Neuronal stem cell (in vitro differentiated cells): ENCODE data around the gene TMEM176B.

Experiments
- DNase-seq: peaks from one replicate; pipeline ENCODE4 v3.0.0-alpha.2; 2013; ENCODE audit warnings: low spot score
- H2AFZ ChIP-seq: one replicate; pipeline ENCODE4 v1.6.1; 2013; ENCODE audit warnings: mild to moderate bottlenecking, low read length, inconsistent platforms
- H2AK5ac ChIP-seq: 2 replicates; pipeline ENCODE4 v1.6.1; 2013; ENCODE audit warnings: low read depth, mild to moderate bottlenecking, inconsistent platforms, low read length, moderate library complexity, mixed read lengths
- H2BK120ac ChIP-seq: 2 replicates; pipeline ENCODE4 v1.6.1; 2013; ENCODE audit warnings: low read depth, mild to moderate bottlenecking, inconsistent platforms, low read length, moderate library complexity, mixed read lengths
- H2BK12ac ChIP-seq: one replicate; pipeline ENCODE4 v1.6.1; 2013; ENCODE audit warnings: low read length, inconsistent platforms
- H2BK15ac ChIP-seq: 2 replicates; pipeline ENCODE4 v1.6.1; 2013; ENCODE audit warnings: mild to moderate bottlenecking, low read length, inconsistent platforms, mixed read lengths
- H2BK5ac ChIP-seq: one replicate; pipeline ENCODE4 v1.6.1; 2013; ENCODE audit warnings: inconsistent platforms, mild to moderate bottlenecking, low read length, moderate library complexity
- H3K14ac ChIP-seq: one replicate; pipeline ENCODE4 v1.6.1; 2013; ENCODE audit warnings: low read length, inconsistent platforms
- H3K18ac ChIP-seq: 2 replicates; pipeline ENCODE4 v1.6.1; 2013; ENCODE audit warnings: low read length, inconsistent platforms
- H3K23ac ChIP-seq: 2 replicates; pipeline ENCODE4 v1.6.1; 2013; ENCODE audit warnings: low read depth, mild to moderate bottlenecking, mixed read lengths, low read length, inconsistent platforms; ENCODE audit not compliant: poor library complexity
- H3K27ac ChIP-seq: replicated peaks from 3 replicates; pipeline ENCODE4 v1.5.1; 2013; ENCODE audit warnings: low read length, inconsistent platforms
- H3K27me3 ChIP-seq, 3 experiments: 2 replicates each; pipeline ENCODE4 v1.6.1; 2013; ENCODE audit warnings: low read length in 3 of 3, mild to moderate bottlenecking in 2 of 3, inconsistent platforms in 1 of 3, low read depth in 1 of 3, mixed read lengths in 1 of 3, moderate library complexity in 1 of 3; ENCODE audit not compliant: control insufficient read depth in 3 of 3, insufficient read depth in 3 of 3
- H3K36me3 ChIP-seq, 2 donors: replicated peaks in 1 of 2; 2 replicates each; pipeline ENCODE4 v1.6.1; 2013; ENCODE audit warnings: low read length in 2 of 2; ENCODE audit not compliant: control insufficient read depth in 2 of 2, insufficient read depth in 2 of 2
- H3K4ac ChIP-seq: 2 replicates; pipeline ENCODE4 v1.6.1; 2013; ENCODE audit warnings: inconsistent platforms, mild to moderate bottlenecking, low read length, moderate library complexity
- H3K4me1 ChIP-seq, 2 donors: 1 replicate in 1 of 2; 2 replicates in 1 of 2; pipeline ENCODE4 v1.6.1; 2013; ENCODE audit warnings: low read length in 2 of 2, low read depth in 1 of 2; ENCODE audit not compliant: control insufficient read depth in 2 of 2, insufficient read depth in 1 of 2
- H3K4me2 ChIP-seq: one replicate; pipeline ENCODE4 v1.6.1; 2013; ENCODE audit warnings: mild to moderate bottlenecking, low read length, inconsistent platforms; ENCODE audit not compliant: insufficient read depth, poor library complexity, severe bottlenecking
- H3K4me3 ChIP-seq, 2 donors: 2 replicates each; pipeline ENCODE4 v1.5.1; 2013; ENCODE audit warnings: low read length in 2 of 2, mild to moderate bottlenecking in 2 of 2, inconsistent platforms in 1 of 2, moderate library complexity in 1 of 2
- H3K79me1 ChIP-seq: one replicate; pipeline ENCODE4 v1.6.1; 2013; ENCODE audit warnings: low read depth, mild to moderate bottlenecking, inconsistent platforms, low read length, moderate library complexity
- H3K9ac ChIP-seq: one replicate; pipeline ENCODE4 v1.6.1; 2013; ENCODE audit warnings: mild to moderate bottlenecking, low read depth, low read length, inconsistent platforms; ENCODE audit not compliant: poor library complexity
- H3K9me3 ChIP-seq, 2 donors: replicated peaks in 1 of 2; 2 replicates each; pipeline versions ENCODE3 to v1.6.1; 2013; ENCODE audit warnings: low read length in 2 of 2, mild to moderate bottlenecking in 2 of 2, inconsistent platforms in 1 of 2, low read depth in 1 of 2, mixed read lengths in 1 of 2, moderate library complexity in 1 of 2; ENCODE audit not compliant: control insufficient read depth in 2 of 2, insufficient read depth in 1 of 2
- H4K8ac ChIP-seq: one replicate; pipeline ENCODE4 v1.6.1; 2013; ENCODE audit warnings: low read depth, mild to moderate bottlenecking, inconsistent platforms, low read length, moderate library complexity
- H4K91ac ChIP-seq: one replicate; pipeline ENCODE4 v1.6.1; 2013; ENCODE audit warnings: low read length, low read depth, mild to moderate bottlenecking, inconsistent platforms; ENCODE audit not compliant: poor library complexity
- WGBS, 2 donors: extraction: QIAGEN DNeasy Blood & Tissue Kit; methylation state at CpG; one replicate each; pipeline ENCODE4 v1.1.7; 2013; ENCODE audit warnings: missing lambda C conversion rate in 2 of 2, mixed read lengths in 1 of 2; ENCODE audit not compliant: insufficient read length in 2 of 2, insufficient replicate concordance in 1 of 2; ENCODE audit errors: extremely low coverage in 2 of 2; 5-methylcytosine and 5-hydroxymethylcytosine counted together

The TMEM176B gene

GRCh38 chr7:150751702-150752101, 48.5 kb downstream of the TMEM176B start:
- Histone ChIP-seq H2BK15ac (no peak overlapping the region), H3K4me2 (no peak overlapping the region), H3K36me3 (no peaks in the 10 kb centered on the region), H3K27ac (no peak overlapping the region), H3K14ac (no peak overlapping the region), H2BK5ac (no peak overlapping the region), H3K9me3 (no peaks in the 10 kb centered on the region), H2AK5ac (no peak overlapping the region), H2AFZ (no peak overlapping the region), H3K23ac (no peak overlapping the region), H3K27me3 (no peaks in the 10 kb centered on the region), H3K9ac (no peak overlapping the region), H4K8ac (no peak overlapping the region), H4K91ac (no peak overlapping the region), H3K4me3 (no peak overlapping the region), H2BK120ac (no peak overlapping the region), H3K4ac (no peak overlapping the region), H3K4me1 (no peaks in the 10 kb centered on the region), H3K79me1 (no peaks in the 10 kb centered on the region), H3K18ac (no peak overlapping the region), H2BK12ac (no peak overlapping the region)
- WGBS, 2 donors: no CpG with 5 or more reads among the region's 2 CpGs
- no peak for DNase-seq

- H2BK12ac ChIP-seq: no peak overlapping the region
- no peaks in the 10 kb centered on the region for H3K4me1 ChIP-seq
- H3K18ac ChIP-seq: no peak overlapping the region
- no peak overlapping the region for H4K91ac ChIP-seq
- H4K8ac ChIP-seq: no peak overlapping the region
- DNase-seq: no peak
- H3K4me2 ChIP-seq: no peak overlapping the region
- H3K9ac ChIP-seq: no peak overlapping the region
- no peaks in the 10 kb centered on the region for H3K36me3 ChIP-seq
- H2AK5ac ChIP-seq: no peak overlapping the region
- H3K79me1 ChIP-seq: no peaks in the 10 kb centered on the region
- no CpG with 5 or more reads among the region's 4 CpGs for WGBS, 2 donors
- H2BK15ac ChIP-seq: no peak overlapping the region
- H2AFZ ChIP-seq: no peak overlapping the region
- H3K23ac ChIP-seq: no peak overlapping the region
- no peaks in the 10 kb centered on the region for H3K9me3 ChIP-seq
- no peak overlapping the region for H2BK120ac ChIP-seq
- H3K14ac ChIP-seq: no peak overlapping the region
- no peak overlapping the region for H3K4ac ChIP-seq
- H3K27ac ChIP-seq: no peak overlapping the region
- no peak overlapping the region for H2BK5ac ChIP-seq
- H3K27me3 ChIP-seq: no peaks in the 10 kb centered on the region
- H3K4me3 ChIP-seq: no peak overlapping the region
Measured at GRCh38 chr7:150748376-150748775, 51.8 kb downstream of the TMEM176B start.

GRCh38 chr7:150746921-150747320, 53.2 kb downstream of the TMEM176B start:
- no peak overlapping the region for H3K23ac ChIP-seq
- no peak for DNase-seq
- H3K4me2 ChIP-seq: no peak overlapping the region
- H4K91ac ChIP-seq: no peak overlapping the region
- no peak overlapping the region for H4K8ac ChIP-seq
- H3K36me3 ChIP-seq: no peaks in the 10 kb centered on the region
- H2AFZ ChIP-seq: no peak overlapping the region
- H3K14ac ChIP-seq: no peak overlapping the region
- no peaks in the 10 kb centered on the region for H3K4me1 ChIP-seq
- no peak overlapping the region for H3K4ac ChIP-seq
- H2BK15ac ChIP-seq: no peak overlapping the region
- H3K79me1 ChIP-seq: no peaks in the 10 kb centered on the region
- H3K27me3 ChIP-seq: no peaks in the 10 kb centered on the region
- H3K18ac ChIP-seq: no peak overlapping the region
- no peaks in the 10 kb centered on the region for H3K9me3 ChIP-seq
- no peak overlapping the region for H3K9ac ChIP-seq
- no CpG with 5 or more reads among the region's 6 CpGs for WGBS, 2 donors
- H2BK120ac ChIP-seq: no peak overlapping the region
- H3K4me3 ChIP-seq: no peak overlapping the region
- H2BK5ac ChIP-seq: no peak overlapping the region
- H3K27ac ChIP-seq: no peak overlapping the region
- no peak overlapping the region for H2AK5ac ChIP-seq
- H2BK12ac ChIP-seq: no peak overlapping the region

GRCh38 chr7:150745876-150746275, 54.3 kb downstream of the TMEM176B start:
- Histone ChIP-seq H2BK15ac (no peak overlapping the region), H2BK12ac (no peak overlapping the region), H3K4ac (no peak overlapping the region), H3K23ac (no peak overlapping the region), H3K4me2 (no peak overlapping the region), H3K36me3 (no peaks in the 10 kb centered on the region), H3K14ac (no peak overlapping the region), H3K27ac (no peak overlapping the region), H3K27me3 (no peaks in the 10 kb centered on the region), H2AK5ac (no peak overlapping the region), H4K8ac (no peak overlapping the region), H2BK120ac (no peak overlapping the region), H3K9me3 (no peaks in the 10 kb centered on the region), H2BK5ac (no peak overlapping the region), H3K4me1 (no peaks in the 10 kb centered on the region), H2AFZ (no peak overlapping the region), H3K79me1 (no peaks in the 10 kb centered on the region), H3K9ac (no peak overlapping the region), H3K4me3 (no peak overlapping the region), H3K18ac (no peak overlapping the region), H4K91ac (no peak overlapping the region)
- WGBS, 2 donors: no CpG with 5 or more reads among the region's 3 CpGs
- DNase-seq: no peak
